ENCODE data around the gene NCOA3.

GRCh38 chr20:47620808-47621805, 119.4 kb downstream of the NCOA3 start:
- TF ChIP-seq CTCF (IDR thresholded peaks at IDR 0.05) (peak; percentile 71 to 94 (median 82)), POLR2A (IDR thresholded peaks at IDR 0.05) (no peak)

All from adrenal gland (tissue), 5 donors.